ENCODE results near the gene HOXA2.

Gene HOXA2

GRCh38 chr7:27080844-27081436 is 21.5 kb downstream of the HOXA2 start:
- no peak for DNase-seq (ENCODE audit: low read depth in 2 of 2, low spot score in 1 of 2)

DNA sequence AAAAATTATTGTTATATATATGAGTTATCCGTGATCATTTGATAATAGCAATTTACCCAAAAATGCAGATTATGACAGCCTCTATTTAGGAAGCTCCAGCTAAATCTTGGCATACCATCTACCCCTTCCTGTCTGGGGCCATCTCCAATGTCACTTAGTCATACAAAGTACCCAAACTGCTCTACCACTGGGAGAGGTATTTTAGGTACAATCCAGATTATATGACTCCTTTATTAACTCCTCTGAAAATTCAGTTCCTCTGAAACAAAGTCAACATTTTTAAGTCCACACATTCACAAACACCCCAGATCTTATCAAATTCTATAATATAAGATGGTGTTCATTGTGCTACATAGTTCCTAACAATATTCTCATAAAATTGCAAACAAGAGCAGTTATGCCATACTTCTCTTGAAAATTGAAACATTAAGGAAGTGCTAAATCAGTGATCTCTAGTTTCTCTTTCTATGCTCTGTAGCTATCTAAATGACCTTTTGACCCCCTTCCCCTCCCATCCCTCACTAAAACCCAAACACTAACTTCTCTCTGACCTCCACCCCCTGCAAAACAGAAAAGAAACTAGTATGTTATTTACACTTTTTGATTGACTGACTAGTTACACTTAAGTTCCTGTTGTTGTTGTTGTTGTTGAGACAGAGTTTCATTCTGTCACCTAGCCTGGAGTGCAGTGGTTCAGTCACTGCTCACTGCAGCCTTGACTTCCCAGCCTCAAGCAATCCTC is 23.1 kb downstream of the HOXA2 start:
- DNase-seq (ENCODE audit: low read depth in 2 of 2, low spot score in 1 of 2): no peak

GRCh38 chr7:27078616-27079233 is 23.8 kb downstream of the HOXA2 start:
- no peak for DNase-seq (ENCODE audit: low read depth in 2 of 2, low spot score in 1 of 2)

GRCh38 chr7:27073076-27073475 is 29.4 kb downstream of the HOXA2 start:
- no peak for DNase-seq (ENCODE audit: low read depth in 2 of 2, low spot score in 1 of 2)

GRCh38 chr7:27071622-27072390 is 30.7 kb downstream of the HOXA2 start:
- DNase-seq (ENCODE audit: low read depth in 2 of 2, low spot score in 1 of 2): no peak

DNA sequence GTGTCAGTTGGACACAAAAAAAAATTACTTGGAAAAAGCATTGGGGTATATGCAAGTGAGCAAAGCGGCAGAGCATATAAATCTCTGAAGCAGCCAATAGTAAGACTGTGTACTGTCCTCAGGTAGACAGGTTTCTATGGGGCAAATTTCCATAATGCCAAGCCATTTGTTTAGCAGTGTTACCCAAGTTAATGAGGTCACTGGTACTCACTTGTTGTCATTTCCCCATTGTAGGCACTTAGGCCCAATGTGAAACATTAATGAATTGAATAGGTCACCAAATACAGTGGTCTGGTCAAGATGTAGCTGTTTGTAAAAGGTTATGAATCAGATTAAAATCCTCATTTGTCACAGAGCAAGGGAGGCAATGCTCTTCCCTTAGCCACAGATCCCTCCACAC is 34.2 kb downstream of the HOXA2 start:
- no peak for DNase-seq (ENCODE audit: low read depth in 2 of 2, low spot score in 1 of 2)

GRCh38 chr7:27066148-27066547 is 36.3 kb downstream of the HOXA2 start:
- no peak for DNase-seq (ENCODE audit: low read depth in 2 of 2, low spot score in 1 of 2)

DNA sequence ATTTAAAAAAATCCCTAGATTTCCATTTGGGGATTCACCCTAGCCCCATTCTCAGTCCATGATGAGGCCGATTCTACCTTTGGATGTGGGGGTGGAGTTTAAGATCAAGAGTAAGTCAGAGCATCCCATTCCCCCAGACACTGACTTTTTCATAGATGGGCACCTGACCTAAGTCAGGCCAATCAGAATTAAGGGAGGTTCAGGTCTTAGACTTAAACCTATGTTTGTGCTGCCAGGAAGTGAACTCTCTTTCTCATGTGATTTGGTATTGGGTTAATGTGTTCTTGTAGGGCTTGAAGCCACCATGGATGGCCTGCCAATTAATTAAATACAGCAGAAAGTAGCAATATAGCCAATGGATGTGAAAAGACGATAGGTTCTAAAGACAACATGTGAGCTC is 36.8 kb downstream of the HOXA2 start:
- no peak for DNase-seq (ENCODE audit: low read depth in 2 of 2, low spot score in 1 of 2)

- no peak for DNase-seq (ENCODE audit: low read depth in 2 of 2, low spot score in 1 of 2)
Measured at GRCh38 chr7:27064661-27065060, 37.8 kb downstream of the HOXA2 start.

- DNase-seq (ENCODE audit: low read depth in 2 of 2, low spot score in 1 of 2): no peak
Measured at GRCh38 chr7:27064159-27064558, 38.3 kb downstream of the HOXA2 start.

DNA sequence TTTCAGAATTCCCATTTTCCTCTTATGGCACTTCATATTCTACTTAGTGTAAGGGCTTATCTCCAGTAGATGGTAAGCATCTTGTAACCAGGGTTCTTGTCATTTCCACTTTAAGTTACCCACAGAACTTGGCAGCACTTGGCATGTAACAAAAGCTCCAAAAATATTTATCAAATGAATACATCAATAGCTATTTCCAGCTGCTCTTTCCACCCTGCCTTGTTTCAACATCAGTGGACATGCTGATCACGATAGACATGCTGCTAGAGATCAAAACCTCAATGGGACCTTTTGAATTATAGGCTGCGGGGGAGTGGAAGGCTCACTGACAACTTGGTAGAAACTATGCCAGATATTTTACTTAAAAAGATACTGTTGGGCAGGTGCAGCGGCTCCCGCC is 39.5 kb downstream of the HOXA2 start:
- DNase-seq (ENCODE audit: low read depth in 2 of 2, low spot score in 1 of 2): no peak

DNA sequence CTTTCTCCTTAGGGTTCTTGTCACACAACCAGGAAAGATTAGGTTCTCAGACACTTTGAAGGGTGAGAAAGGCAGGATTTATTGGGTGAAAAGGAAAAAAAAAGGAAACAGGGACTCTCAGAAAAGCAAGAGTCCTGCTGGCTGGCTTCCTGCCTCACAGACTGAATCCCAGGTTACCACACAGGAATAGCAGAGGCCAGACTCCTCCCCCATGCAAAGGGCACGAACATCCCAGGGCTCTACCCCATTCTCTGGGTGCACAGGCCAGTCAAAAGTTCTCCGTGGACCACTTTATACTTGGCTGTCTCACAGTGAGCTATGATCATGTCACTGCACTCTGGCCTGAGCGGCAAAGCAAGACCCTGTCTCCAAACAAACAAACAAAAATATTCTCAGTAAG is 49.3 kb downstream of the HOXA2 start:
- DNase-seq (ENCODE audit: low read depth in 2 of 2, low spot score in 1 of 2): no peak

GRCh38 chr7:27051451-27051850 is 51.0 kb downstream of the HOXA2 start:
- no peak for DNase-seq (ENCODE audit: low read depth in 2 of 2, low spot score in 1 of 2)

Data from stimulated activated CD8-positive, alpha-beta memory T cell treated with anti-CD3 and anti-CD28 coated beads, Interleukin-4, amount 100 ng/mL, for 4 hours (primary cell).